Retina (tissue), 1 donor: ENCODE results near the gene SRPK3.
"Not testable (repeated sequence)": the region's sequence is repeated elsewhere in the genome, so short reads cannot be mapped to it uniquely, and the experiment has no call there.

ENCODE experiments used
- DNase-seq: peaks from one replicate; pipeline ENCODE4 v3.0.0-alpha.2; 2016

SRPK3 gene, protein sequence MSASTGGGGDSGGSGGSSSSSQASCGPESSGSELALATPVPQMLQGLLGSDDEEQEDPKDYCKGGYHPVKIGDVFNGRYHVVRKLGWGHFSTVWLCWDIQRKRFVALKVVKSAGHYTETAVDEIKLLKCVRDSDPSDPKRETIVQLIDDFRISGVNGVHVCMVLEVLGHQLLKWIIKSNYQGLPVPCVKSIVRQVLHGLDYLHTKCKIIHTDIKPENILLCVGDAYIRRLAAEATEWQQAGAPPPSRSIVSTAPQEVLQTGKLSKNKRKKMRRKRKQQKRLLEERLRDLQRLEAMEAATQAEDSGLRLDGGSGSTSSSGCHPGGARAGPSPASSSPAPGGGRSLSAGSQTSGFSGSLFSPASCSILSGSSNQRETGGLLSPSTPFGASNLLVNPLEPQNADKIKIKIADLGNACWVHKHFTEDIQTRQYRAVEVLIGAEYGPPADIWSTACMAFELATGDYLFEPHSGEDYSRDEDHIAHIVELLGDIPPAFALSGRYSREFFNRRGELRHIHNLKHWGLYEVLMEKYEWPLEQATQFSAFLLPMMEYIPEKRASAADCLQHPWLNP

DNA sequence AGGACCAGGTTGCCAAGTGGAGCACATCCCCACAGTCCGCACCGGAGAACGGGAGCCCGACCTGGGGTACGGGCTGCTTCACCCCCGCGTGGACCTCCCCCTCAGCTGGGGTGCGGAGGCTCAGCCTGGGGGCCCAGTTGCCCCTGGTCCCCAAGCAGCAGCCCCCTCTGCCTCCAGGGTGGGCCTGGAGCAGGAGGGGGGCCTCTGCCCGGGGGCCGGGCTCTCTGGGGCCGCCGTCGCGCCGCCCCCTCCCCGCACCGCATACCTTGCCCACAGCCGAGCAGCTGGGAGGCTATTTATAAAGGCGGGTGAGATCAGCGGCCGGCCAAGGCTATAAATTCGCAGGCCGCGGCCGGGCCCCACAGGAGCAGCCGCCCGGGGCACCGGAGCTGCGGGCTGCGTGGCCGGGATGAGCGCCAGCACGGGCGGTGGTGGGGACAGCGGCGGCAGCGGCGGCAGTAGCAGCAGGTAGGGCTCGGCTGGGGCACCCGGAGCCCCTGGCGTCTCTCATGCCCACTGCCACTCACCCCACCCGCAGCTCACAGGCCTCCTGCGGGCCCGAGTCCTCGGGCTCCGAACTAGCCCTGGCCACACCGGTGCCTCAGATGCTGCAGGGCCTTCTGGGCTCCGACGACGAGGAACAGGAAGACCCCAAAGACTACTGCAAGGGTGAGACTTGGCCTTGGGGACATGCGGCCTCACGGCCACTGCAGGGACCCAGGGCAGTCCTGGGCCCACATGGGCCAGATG lies at the start of gene SRPK3:
Gene SRPK3, plus strand, starts transcription at position 364 of the 750 bp plus-strand sequence. Its CDS starts 46 bp downstream, at position 410.
- no peak for DNase-seq

DNA sequence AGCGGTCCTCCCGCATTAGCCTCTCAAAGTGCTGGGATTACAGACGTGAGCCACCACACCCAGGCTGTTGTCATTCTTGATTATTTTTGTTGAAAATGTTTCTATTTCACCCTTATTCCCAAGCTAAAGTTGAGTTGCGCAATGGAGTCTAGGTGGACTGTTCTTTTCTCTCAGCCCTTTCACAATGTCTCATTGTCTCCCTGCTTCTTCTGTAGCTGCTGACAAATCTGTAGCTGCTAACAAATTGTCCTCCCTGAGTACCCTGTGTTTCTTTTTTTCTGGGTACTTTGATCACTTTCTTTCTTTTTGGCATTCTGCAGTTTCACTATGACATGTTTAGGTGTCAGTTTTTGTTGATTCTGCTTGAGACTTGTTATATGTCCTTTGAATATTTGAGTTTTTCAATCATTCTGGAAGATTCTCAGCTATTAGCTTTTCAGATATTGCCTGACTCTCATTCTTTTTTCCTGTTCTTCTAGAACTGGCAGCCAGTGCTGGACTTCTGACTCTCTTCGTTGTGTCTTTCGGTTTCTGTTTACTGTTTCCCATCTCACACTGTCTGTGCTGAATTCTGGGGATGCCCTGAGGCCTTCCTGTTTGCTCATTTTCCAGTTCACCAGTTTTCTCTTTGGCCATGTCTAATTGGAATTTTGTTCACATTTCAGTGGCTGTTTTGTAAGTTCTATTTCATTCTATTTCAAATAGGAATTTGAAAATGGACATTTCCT lies 49.6 kb upstream of the SRPK3 start:
- no peak for DNase-seq

DNA sequence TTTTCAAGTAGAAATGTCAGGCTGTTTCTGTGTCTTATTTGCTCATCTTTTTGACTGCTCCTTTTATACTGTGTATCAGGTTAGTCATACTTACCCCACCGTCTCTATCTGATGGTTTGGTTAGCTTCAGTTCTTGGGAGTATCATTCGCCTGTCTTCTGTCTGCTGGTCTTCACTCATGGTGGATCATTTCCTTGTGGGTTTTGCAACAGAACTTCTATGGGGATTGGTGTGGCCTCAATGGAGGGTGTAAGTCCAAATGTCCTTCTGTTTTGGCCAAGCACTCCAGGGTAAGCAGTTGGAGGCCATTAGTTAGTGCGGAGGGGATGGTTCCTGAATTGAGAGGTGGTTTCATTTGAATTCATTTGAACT lies 49.0 kb upstream of the SRPK3 start:
- no peak for DNase-seq

DNA sequence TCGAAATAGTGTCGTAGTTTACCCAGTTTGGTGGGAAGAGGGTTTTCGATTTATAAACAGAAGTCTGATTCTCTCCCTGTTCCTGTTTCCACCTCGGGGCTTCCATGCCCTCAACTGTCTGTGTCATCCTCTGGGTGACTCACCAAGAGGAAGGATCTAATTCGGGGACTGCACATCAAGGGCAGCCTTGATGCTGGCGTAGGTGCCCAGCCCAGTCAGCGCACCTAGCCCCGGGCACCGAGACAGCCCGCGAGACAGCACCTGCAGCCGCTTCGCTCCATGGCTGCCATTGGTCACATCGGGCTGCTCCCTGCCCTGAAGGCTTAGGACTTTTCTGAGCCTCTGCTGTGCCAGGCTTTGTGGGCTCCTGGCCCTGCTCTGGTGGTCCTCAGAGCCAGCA lies 48.4 kb upstream of the SRPK3 start:
- no peak for DNase-seq

DNA sequence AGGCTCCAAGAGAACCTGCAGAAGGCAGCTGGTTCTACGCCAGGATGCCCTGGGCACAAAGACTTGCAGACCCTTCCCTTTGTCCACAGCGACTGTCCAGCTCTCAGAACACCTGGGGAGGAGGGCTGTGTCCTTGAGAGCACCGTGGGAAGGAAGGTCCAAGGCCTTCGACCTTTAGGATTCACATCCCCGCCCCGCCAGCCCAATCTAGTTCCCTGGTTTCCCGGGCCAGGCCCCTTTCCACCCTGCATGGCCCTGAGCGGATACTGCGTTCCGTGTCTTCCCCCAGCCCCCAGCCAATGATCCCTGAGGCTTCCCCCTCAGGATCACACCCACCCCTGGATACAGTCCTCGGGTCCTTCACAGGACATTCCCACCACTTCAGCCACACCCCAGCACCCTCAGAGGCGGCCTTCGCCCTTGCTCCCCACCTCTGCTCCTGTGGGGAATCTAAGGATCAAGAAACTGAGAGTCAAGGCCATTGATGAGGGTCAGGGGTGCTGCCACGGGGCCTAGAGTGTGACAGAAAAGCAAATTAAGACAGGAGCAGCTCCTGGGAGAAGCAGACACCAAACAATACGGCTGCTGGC lies 47.1 kb upstream of the SRPK3 start:
- DNase-seq = no peak

DNA sequence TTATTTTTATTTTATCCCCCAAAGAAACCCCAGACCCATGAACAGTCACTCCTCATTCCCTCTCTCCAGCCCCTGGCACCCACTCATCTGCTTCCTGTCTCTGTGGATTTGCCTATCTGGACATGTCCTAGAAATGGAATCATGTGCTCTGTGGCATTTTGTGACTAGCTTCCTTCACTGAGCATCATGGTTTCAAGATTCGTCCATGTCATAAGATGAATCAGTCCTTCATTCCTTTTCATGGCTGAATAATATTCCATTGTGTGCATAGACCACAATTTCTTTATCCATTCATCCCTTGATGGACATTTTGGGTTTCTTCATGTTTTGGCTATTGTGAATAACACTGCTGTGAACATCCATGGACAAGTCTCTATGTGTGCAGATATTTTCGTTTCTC lies 46.0 kb upstream of the SRPK3 start:
- no peak for DNase-seq

DNA sequence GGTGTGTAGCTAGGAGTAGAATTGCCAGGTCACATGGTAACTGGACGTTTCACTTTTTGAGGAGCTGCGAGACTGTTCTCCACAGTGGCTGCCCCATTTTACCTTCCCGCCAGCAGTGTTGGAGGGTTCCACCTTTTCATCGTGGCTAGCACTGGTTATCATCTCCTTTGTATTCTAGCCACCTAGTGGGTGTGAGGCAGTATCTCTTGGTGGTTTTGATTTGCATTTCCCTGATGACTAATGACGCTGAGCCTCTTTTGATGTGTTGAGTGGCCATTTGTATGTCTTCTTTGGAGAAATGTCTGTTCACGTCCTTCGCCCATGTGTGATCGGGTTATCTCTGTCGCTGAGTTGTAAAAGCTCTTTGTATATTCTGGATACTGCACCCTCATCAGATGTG lies 45.6 kb upstream of the SRPK3 start:
- no peak for DNase-seq

DNA sequence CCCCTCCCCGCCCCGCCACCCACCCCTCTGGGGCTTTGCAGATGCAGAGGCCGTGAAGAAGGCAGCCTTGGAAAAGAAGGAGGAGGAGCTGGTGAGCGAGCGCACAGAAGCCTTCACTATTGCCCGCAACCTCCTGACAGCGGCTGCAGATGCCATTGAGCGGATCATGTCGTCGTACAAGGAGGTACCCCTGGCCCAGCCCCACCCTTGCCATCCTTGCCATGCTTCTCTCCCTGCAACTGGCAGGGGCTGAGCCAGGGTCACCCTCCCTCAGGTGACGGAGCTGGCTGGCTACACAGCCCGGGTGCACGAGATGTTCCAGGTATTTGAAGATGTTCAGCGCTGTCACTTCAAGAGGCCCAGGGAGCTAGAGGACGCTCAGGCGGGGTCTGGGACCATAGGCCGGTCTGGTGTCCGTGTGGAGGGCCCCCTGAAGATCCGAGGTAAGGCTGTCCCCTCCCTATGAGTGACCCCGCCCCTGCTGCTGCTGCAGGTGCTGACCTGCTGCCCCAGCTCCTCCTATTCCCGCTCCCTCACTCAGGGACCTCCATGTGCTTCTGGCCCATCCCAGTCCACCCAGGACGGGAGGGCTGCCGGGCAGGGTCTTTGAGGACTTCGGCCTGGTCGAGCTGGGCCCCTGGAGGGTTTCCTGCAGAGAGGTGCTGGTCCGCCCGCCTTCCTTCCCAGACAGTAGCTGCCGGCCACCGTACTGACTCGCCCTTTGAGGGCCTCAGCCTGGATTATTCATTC lies 44.6 kb upstream of the SRPK3 start:
- no peak for DNase-seq

DNA sequence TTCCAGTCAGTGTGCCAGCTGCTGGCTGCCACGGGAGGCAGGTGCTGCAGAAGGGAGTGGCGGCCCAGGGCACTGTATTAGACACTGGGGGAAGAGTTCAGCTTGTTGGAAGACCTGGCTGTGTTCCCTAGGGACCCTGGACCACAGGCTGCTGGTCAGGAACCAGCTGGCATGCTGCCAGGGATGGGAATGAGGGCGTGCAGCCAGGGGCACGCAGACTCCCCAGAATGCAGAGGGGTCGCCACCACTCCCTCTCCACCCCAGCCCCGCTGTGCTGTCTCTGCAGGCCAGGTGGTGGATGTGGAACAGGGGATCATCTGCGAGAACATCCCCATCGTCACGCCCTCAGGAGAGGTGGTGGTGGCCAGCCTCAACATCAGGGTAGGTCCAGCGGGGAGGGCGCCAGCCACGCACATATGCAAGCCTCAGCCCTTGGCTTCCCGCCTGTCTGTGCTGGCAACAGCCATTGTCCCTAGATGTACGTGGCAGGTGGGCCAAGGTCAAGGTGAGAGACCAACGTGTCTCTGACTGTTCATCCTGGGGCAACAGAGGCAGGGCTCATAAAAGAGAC lies 43.9 kb upstream of the SRPK3 start:
- DNase-seq = no peak

DNA sequence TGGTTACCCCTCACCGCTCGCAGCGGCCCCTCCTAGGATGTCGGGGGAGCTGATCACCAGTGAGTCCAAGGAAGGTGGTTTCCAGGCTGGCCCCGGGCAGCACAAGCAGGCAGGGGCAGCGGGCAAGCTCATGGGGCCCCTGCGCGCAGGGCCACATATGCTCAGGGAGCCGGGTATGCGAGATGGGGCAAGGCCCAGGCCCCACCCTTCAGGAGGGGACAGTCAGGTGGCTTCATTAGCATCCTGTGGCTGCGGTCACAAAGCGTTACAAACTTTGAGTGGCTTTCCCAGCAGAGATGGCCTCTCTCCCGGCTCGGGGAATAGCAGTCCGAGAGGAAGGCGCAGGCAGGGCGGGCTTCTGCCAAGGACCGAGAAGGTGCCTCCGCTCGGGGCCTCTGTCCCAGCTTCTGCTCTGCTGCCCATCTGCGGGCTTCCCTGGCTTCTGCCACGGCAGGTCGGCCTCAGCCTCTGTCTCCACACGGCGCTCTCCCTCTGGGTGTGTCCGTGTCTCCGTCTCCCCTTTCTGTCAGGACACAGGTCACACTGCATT lies 42.7 kb upstream of the SRPK3 start:
- no peak for DNase-seq

DNA sequence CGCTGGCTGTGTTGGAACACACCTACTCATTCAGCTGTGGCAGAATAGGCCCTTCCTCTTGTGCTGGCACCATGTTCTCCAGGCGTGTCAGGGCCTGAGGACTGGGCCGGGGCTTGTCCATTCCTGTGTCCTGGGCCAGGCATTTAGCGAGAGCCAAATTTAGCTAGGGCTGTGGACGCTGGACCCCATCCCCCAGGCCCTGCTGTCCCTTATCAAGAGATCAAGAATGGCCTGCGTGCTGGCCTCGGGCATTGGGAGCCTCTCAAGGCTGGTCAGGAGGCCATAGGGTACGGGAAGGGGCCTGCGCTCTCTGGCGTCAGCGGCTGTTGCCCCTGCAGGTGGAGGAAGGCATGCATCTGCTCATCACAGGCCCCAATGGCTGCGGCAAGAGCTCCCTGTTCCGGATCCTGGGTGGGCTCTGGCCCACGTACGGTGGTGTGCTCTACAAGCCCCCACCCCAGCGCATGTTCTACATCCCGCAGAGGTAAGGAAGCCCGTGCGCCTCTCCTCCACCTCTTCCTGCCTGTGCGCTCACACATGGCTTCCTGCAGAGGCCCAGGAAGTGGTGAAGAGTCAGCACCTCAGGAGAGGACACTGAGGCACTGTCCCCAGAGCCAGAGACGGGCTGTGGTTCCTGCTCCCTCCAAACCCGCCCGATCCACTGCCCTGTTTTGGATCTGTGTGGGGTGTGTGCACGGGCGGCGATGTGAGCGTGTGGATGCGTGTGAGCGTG lies 40.9 kb upstream of the SRPK3 start:
- DNase-seq = no peak

DNA sequence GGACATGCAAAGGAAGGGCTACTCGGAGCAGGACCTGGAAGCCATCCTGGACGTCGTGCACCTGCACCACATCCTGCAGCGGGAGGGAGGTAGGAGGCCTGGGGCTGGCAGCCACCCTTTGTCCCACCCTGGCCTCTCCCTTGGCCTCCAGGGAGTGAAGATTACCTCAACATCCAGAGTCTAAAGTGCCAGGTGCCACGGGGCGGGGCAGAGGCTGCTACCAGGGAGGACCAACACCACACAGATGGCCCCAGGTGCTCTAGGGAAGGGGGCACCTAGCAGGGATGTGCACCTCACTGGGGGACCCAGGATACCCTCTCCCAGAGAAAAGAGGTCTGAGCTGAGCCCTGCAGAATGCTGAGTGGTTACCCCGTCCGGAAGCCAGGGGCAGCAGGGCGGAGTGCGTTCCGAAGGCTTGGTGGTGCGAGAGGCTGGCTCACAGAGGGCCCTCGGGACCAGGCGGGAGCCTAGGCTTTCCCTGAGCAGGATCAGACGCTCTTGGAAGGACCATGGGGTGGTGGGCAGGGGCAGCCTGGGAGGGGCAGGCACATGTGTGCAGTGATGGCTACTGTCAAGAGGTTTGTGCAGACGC lies 40.1 kb upstream of the SRPK3 start:
- DNase-seq = no peak

DNA sequence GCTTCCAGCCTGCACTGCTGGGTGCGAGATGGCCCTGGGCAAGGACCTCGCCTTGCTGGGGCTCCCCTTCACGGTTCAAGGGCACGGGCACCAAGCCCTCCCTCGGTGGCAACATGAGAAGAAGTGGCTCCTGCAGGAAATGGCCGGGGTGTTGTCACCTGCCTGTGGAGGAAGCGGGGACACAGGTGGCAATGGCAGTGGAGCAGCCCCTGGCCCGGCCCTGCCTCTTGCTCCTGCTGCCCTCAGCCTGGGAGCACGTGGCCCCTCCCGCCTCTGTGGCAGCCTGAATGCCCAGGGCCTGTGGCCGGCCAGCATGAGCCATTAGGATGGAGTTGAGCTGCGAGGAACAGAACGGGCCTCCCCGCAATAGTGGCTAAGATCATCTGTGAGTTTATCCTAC lies 39.4 kb upstream of the SRPK3 start:
- no peak for DNase-seq

DNA sequence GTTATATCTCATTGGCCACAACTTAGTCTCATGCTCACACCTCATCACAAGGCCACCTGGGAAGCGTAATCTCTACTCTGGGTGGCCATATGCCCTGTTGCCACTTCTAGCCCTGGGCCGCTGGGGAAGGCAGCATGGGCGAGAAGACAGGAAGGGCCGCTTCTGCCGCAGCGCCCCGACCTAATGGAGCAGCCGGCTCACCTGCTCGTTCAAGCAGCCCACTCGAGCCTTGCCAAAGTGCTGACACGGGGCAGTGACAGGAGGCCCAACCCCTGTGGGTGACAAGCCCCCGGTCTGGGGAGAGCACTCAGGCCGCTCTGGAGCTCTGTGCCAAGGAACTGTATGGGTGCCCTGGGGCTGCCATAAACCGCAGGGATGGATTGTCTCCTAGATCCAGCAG lies 38.7 kb upstream of the SRPK3 start:
- DNase-seq = not testable (repeated sequence)

DNA sequence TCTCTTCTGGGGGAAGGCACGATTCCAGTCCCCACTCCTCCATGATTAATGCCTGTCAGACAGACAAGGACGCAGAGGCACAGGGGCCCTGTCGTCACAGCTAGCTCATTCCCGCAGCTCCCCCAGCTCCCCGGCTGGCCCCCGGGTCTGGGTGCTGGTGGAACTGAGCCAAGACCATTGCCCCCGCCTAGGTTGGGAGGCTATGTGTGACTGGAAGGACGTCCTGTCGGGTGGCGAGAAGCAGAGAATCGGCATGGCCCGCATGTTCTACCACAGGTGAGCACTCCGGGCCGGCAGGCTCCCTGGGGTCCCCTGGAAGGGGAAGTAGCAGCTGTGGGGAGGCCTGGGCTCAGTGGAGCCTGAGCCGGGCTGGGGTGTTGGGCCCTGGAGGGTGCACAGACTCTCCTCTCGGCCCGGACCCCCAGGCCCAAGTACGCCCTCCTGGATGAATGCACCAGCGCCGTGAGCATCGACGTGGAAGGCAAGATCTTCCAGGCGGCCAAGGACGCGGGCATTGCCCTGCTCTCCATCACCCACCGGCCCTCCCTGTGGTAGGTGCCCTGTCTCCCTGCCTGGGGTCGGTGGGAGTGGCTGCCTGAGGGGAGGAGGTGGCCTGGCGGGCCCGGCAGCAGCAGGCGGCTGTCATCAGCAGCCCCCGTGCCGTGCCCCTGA lies 37.9 kb upstream of the SRPK3 start:
- DNase-seq = not testable (repeated sequence)

DNA sequence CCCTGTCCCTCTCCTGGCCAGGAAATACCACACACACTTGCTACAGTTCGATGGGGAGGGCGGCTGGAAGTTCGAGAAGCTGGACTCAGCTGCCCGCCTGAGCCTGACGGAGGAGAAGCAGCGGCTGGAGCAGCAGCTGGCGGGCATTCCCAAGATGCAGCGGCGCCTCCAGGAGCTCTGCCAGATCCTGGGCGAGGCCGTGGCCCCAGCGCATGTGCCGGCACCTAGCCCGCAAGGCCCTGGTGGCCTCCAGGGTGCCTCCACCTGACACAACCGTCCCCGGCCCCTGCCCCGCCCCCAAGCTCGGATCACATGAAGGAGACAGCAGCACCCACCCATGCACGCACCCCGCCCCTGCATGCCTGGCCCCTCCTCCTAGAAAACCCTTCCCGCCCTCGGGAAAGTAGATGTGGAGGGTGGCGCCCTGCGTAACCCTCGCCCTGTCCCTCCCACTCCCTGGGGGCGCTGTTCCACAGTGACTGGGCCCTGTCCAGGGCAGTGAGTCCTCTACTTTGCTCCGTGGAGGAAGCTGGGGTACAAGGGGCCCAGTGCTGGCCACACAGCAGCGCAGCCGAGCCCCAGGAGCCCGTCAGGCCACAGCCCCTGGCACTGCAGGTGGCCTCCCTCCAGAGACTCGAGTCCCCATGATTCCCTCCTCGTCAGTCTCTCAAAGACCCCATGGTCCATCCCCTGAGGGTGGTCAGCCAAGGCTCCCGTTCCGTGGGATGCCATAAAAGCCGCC lies 37.2 kb upstream of the SRPK3 start:
- peak; percentile 51 for DNase-seq

DNA sequence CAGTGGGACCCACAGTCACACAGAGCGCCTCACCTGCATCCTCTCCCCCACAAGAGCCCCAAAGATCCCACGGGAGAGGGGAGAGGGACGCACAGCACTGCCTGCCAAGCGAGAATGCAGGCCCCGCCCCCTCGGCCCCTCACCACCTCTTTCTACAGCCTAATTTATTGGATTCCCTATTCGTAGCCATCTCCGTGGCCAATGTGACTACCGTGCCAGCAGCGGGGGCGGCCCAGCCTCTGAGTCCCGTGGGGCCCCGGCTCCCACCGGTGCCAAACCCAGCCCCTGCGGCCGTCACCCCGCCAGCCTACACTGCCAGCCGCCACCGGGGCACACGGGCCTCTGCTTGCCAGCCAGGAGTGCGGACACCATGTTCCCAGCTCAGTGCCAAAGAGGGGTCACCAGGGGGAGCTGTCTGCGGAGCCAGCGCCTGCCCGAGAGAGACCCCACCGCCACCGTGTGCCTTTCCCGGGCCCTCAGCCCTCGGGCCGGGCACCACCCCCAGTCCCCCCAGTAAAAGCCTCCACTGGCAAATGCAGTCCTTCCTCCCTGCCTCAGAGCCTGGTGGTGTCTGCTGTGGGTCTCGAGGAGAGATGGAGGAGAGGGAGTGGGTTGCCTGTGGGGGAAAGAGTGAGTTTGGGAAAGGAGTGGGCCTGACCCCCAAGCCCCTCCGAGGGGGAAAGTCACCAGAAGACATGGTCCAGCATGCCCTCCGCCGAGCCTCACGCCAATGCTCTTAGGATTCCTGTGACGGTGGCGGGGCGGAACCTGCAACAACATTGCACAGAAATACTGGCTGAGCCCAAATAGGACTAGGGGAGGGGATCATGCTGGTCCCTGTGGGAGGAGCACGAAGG lies 36.4 kb upstream of the SRPK3 start:
- peak; percentile 56 for DNase-seq

DNA sequence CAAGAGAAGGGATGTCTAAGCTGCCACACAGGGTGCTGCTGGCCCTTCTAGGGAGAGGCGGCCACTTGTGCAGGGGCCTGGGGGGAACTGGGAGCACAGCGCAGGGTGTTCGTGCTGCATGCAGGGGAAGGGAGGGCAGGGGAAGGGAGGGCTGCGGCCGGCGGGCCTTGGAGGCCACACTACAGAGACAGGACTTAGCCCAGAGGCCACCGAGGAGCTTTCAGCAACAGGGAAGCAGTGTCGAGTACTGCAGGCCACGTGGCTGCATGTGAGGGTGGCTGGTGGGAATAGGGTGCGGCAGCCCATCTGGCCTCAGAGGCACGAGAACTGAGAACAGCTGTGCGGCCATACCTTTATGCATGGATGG lies 35.8 kb upstream of the SRPK3 start:
- DNase-seq = not testable (repeated sequence)
